ENCODE data around the gene RAD52.

- no peak for TF ChIP-seq CTCF (optimal IDR thresholded peaks at IDR 0.05 in 1 of 3, IDR thresholded peaks at IDR 0.05 in 1 of 3, conservative IDR thresholded peaks at IDR 0.05 in 1 of 3; ENCODE audit: extremely low read depth in 1 of 3, insufficient read depth in 2 of 3, low read length in 3 of 3)
- TF ChIP-seq EZH2 (IDR thresholded peaks at IDR 0.05; ENCODE audit: low read length) = no peak
These were observed 39.6 kb upstream of the RAD52 start for GRCh38 chr12:989051-989450.
